GM23248 (cell line): Measurements from ENCODE around the gene TIMP3. TPM values are rescaled to one million over a fixed set of nuclear protein-coding genes. Genes with fewer than 3 reads are reported as not detected.

ENCODE experiments used
- DNase-seq: peaks from one replicate; pipeline ENCODE4 v3.0.0-alpha.2; 2015
- H2AFZ ChIP-seq: fragments of 200-600 bp; sonication (generic); 2 replicates; pipeline ENCODE4 v1.6.1; 2016; ENCODE audit warnings: antibody characterized with exemption
- H3F3A ChIP-seq: fragments of 200-600 bp; sonication (generic); 2 replicates; pipeline ENCODE4 v1.6.1; 2016; ENCODE audit warnings: mild to moderate bottlenecking, antibody characterized with exemption, mixed run types; ENCODE audit not compliant: insufficient read depth
- H3K27ac ChIP-seq: fragments of 200-600 bp; sonication (generic); 2 replicates; pipeline ENCODE4 v1.5.1; 2016; ENCODE audit warnings: mild to moderate bottlenecking
- H3K27me3 ChIP-seq: fragments of 200-600 bp; sonication (generic); replicated peaks from 2 replicates; pipeline ENCODE4 v1.6.1; 2016; ENCODE audit warnings: mild to moderate bottlenecking; ENCODE audit not compliant: insufficient read depth
- H3K36me3 ChIP-seq: fragments of 200-600 bp; sonication (generic); 2 replicates; pipeline ENCODE4 v1.6.1; 2016; ENCODE audit warnings: low read depth, mild to moderate bottlenecking
- H3K4me1 ChIP-seq: fragments of 200-600 bp; sonication (generic); 2 replicates; pipeline ENCODE4 v1.6.1; 2016; ENCODE audit warnings: mild to moderate bottlenecking; ENCODE audit not compliant: insufficient read depth
- H3K4me2 ChIP-seq: fragments of 200-600 bp; sonication (generic); one replicate; pipeline ENCODE4 v1.6.1; 2016; ENCODE audit warnings: mild to moderate bottlenecking; ENCODE audit not compliant: unreplicated experiment
- H3K4me3 ChIP-seq: fragments of 200-600 bp; sonication (generic); 2 replicates; pipeline ENCODE4 v1.5.1; 2016; ENCODE audit warnings: mild to moderate bottlenecking
- H3K79me2 ChIP-seq: fragments of 200-600 bp; sonication (generic); 2 replicates; pipeline ENCODE4 v1.6.1; 2016; ENCODE audit warnings: mild to moderate bottlenecking; ENCODE audit not compliant: insufficient read depth
- H3K9ac ChIP-seq: fragments of 200-600 bp; sonication (generic); 2 replicates; pipeline ENCODE4 v1.6.1; 2016; ENCODE audit warnings: mild to moderate bottlenecking
- H3K9me2 ChIP-seq: fragments of 200-600 bp; sonication (generic); 2 replicates; pipeline ENCODE4 v1.6.1; 2016; ENCODE audit warnings: mixed run types, mild to moderate bottlenecking, moderate library complexity; ENCODE audit not compliant: insufficient read depth
- H3K9me3 ChIP-seq: fragments of 200-600 bp; sonication (generic); one replicate; pipeline ENCODE4 v1.6.1; 2017; ENCODE audit warnings: low read depth
- H4K20me1 ChIP-seq: fragments of 200-600 bp; sonication (generic); 2 replicates; pipeline ENCODE4 v1.6.0; 2016; ENCODE audit not compliant: insufficient read depth
- EZH2 ChIP-seq: fragments of 200-600 bp; sonication (generic); IDR thresholded peaks from 2 replicates; pipeline ENCODE4 v1.6.1; 2018; ENCODE audit warnings: antibody characterized with exemption, mild to moderate bottlenecking; ENCODE audit not compliant: insufficient read depth, poor library complexity, severe bottlenecking
- EZH2phosphoT487 ChIP-seq: fragments of 200-600 bp; sonication (generic); IDR thresholded peaks from 2 replicates; pipeline ENCODE4 v1.6.1; 2018; ENCODE audit warnings: antibody characterized with exemption, moderate library complexity, mild to moderate bottlenecking, low read depth; ENCODE audit not compliant: insufficient read depth
- WGBS, 2 experiments: methylation state at CpG; one replicate each; pipeline ENCODE4 v1.1.6; 2015 to 2017; ENCODE audit warnings: low lambda C conversion rate in 2 of 2, low coverage in 1 of 2; ENCODE audit errors: missing lambda C conversion rate in 2 of 2; 5-methylcytosine and 5-hydroxymethylcytosine counted together
- in situ Hi-C: fragments of 300-500 bp; cut with MboI; formaldehyde crosslinking; loops from 2 replicates; pipeline ENCODE4 v1.15.0; 2020
- polyA plus RNA-seq: library from polyadenylated mRNA; unstranded; fragments of >200 nt; fragmentation: Nextera tagmentation; extraction: Ambion mirVana; gene quantifications from 2 replicates; pipeline ENCODE4 v1.2.1, GENCODE V29; 2016
- total RNA-seq: library from RNA; depleted of rRNA; stranded (reverse); fragments of >200 nt; shearing (Covaris generic); gene quantifications from 2 replicates; pipeline ENCODE4 v1.2.3, GENCODE V29; 2014

TIMP3 gene
- total and polyA plus RNA-seq, 2 experiments from 2014 or later, result 1,254 to 1,465 TPM

DNA sequence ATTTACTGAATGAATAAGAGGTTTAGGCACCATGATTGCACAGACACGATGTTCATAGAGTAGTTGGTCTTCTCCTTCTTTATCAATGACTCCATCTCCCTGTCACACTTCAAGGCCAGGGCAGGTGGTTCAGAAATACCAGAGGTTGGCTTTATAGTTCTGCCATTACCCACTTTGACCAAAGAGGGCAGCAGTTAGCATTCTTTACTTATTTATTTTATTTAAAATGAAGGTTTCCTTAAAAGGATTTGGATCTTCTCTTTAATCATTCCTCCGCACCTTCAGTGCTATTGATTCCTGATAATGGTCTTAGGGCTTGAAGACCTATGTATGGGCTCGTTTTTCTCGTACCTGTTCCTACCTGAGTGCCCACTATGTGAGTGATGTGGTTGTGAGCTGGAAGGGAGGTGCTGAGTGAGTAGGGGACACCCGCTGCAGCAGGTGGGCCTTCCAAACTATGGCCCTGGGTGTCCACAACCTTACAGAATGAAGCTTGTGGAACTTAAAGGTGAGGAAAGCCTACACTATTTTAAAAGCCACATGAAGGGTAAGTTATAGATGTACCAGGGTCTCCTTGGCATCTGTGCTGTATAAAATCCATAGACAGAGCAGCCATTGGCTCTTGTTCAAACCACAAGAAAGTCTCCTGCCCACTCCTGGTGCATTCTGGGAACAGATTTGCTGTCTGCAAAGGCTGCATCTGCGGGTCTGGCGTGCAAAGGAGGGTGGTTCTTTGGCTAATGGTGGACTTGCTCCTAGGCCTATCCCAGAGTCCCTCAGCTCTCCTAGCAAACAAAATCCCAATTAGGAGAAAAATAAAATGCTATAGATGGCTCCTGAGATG lies 35.0 kb downstream of the TIMP3 start:
- Histone ChIP-seq H3F3A (peaks cover 99% of the 10 kb centered on the region), H4K20me1 (peaks cover 59% of the 10 kb centered on the region), H3K9me2 (no peaks in the 10 kb centered on the region), H3K4me2 (no peak overlapping the region), H2AFZ (no peak overlapping the region), H3K4me1 (peaks cover 19% of the 10 kb centered on the region), H3K9me3 (no peaks in the 10 kb centered on the region), H3K9ac (no peak overlapping the region), H3K79me2 (peaks cover 100% of the 10 kb centered on the region), H3K27me3 (no peaks in the 10 kb centered on the region), H3K27ac (peak overlapping the region; percentile 28), H3K36me3 (peaks cover 68% of the 10 kb centered on the region), H3K4me3 (no peak overlapping the region)
- 70 to 73% methylated on average over 7 of the region's 7 CpGs for WGBS, 2 experiments
- in situ Hi-C loops, result no loop called here
- TF ChIP-seq EZH2phosphoT487 (no peak), EZH2 (no peak)
- peak; percentile 56 for DNase-seq

DNA sequence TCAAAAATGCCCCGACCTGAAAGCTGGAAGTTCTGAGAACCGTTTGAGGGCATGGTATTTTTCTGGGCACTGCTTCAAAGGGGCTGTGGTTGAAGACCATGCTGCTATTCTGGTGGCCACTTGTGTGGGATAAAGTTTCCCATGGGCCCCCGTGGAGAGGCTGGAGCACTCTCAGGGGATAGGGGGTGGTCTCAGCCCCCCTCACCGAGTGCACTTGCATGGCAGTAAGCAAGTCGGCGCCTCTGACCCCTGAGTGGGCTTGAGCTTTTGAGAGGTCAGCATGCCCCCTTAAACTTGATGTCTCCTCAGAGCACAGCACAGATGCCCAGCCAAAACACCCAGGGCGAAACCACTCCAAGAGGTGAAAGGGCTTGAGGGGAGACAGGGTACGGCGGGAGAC lies 35.6 kb downstream of the TIMP3 start:
- Histone ChIP-seq H3K9ac (no peak overlapping the region), H3K9me3 (no peaks in the 10 kb centered on the region), H3K4me2 (no peak overlapping the region), H3F3A (peaks cover 99% of the 10 kb centered on the region), H3K27me3 (no peaks in the 10 kb centered on the region), H2AFZ (no peak overlapping the region), H4K20me1 (peaks cover 56% of the 10 kb centered on the region), H3K9me2 (no peaks in the 10 kb centered on the region), H3K36me3 (peaks cover 62% of the 10 kb centered on the region), H3K4me3 (no peak overlapping the region), H3K79me2 (peaks cover 100% of the 10 kb centered on the region), H3K4me1 (peaks cover 21% of the 10 kb centered on the region), H3K27ac (peak overlapping the region; percentile 28; the same call in 1 of the 2 replicates)
- 78 to 79% methylated on average over 9 of the region's 9 CpGs for WGBS, 2 experiments
- no peak for DNase-seq
- TF ChIP-seq EZH2phosphoT487 (no peak), EZH2 (no peak)
- in situ Hi-C loops, result no loop called here

DNA sequence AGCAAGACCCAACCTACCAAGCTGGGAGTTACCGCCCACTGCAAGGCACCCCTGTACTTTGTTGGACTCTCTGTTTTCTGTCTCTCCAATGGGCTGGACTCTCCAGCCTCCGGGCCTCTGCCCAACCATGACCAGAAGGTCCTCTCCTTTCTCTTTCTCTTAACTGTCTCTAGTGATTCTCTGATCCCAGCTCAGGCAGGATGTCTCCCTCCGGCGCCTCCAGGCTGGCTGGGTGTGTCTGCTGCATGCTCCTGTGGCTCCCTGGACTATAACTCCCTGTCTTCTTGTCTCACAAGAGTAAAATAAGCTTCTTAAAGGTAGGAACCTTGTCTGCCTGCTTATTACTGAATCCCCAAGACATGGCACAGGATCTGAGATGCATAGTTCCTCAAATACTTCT lies 36.3 kb downstream of the TIMP3 start:
- Histone ChIP-seq H4K20me1 (peaks cover 61% of the 10 kb centered on the region), H2AFZ (no peak overlapping the region), H3K27ac (peak overlapping the region; percentile 44), H3K4me2 (no peak overlapping the region), H3K9me3 (no peaks in the 10 kb centered on the region), H3K27me3 (no peaks in the 10 kb centered on the region), H3K79me2 (peaks cover 100% of the 10 kb centered on the region), H3K9ac (no peak overlapping the region), H3K36me3 (peaks cover 57% of the 10 kb centered on the region), H3K4me3 (no peak overlapping the region), H3K4me1 (peaks cover 28% of the 10 kb centered on the region), H3F3A (peaks cover 99% of the 10 kb centered on the region), H3K9me2 (no peaks in the 10 kb centered on the region)
- TF ChIP-seq EZH2phosphoT487 (no peak), EZH2 (no peak)
- in situ Hi-C loops, result no loop called here
- 95 to 96% methylated on average over 4 of the region's 4 CpGs for WGBS, 2 experiments
- DNase-seq, result no peak

DNA sequence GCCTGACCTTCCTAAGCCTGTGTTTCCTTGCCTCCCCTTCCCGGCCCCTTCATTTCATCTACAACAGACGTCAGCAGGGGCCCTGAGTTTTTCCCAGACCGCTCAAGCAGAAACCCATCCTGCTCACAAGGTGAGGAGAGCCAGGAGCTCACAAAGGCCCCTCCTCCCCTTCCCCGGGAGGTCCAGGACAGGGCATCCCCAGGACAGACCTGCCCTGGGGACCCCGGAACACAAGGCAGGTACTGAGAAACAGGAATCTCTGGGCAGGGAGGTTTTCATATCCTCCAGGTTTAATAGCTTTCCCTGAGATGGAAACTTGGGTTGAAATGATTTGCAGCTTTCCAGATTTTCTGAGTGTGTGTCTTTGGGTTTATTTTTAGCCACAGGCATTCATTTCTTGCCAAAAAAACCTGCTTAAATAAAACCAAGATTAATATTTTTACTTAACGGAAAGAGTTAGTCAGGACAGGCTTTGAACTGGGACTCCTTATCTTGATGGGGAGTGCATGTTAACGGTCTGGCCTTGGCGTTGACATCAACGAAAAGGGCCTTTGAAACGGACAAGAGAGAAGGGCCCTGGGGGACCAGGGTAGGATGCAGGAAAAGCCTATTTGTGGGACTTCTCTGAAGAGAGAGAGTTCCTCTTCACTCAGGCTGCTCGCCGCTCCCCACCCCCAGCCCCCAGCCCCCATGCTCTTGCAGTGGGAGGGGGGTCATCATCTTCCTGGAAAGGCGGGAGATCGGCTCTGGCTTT lies 38.5 kb downstream of the TIMP3 start:
- in situ Hi-C loops, result no loop called here
- Histone ChIP-seq H3K9me3 (no peaks in the 10 kb centered on the region), H3K79me2 (peaks cover 100% of the 10 kb centered on the region), H3K4me2 (no peak overlapping the region), H4K20me1 (peaks cover 67% of the 10 kb centered on the region), H3K4me1 (peaks cover 31% of the 10 kb centered on the region), H3K36me3 (peaks cover 47% of the 10 kb centered on the region), H3K9ac (peak overlapping the region; percentile 37; the same call in 1 of the 2 replicates), H3K4me3 (no peak overlapping the region), H2AFZ (no peak overlapping the region), H3K27me3 (no peaks in the 10 kb centered on the region), H3F3A (peaks cover 99% of the 10 kb centered on the region), H3K9me2 (no peaks in the 10 kb centered on the region), H3K27ac (peak overlapping the region; percentile 61)
- peak; percentile 65 for DNase-seq
- no peak for TF ChIP-seq EZH2phosphoT487
- WGBS, 2 experiments, result 59 to 62% methylated on average over 10 to 14 of the region's 14 CpGs
